Measurements from ENCODE around the gene CDH5.

DNA sequence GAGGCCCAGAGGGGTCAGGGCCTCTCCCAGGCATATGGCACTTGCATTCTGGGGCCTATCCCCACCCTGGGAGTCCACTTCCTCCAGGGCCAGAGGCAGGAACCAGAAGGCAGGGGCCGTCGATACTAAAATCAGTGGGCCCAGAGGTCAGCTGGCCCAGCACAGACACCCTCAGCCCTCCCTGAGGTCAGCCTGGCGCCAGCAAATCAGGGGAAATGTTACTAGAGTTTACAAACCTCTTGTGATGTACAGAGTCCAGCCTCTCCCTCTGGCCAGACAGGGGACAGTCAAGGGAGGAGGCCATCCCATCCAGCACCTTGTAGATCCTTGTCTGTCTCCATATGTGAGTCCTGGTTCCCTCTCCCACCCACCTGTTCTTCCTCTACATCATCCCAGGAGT, 10.8 kb downstream of the CDH5 start:
- TF ChIP-seq, protein P1, sequence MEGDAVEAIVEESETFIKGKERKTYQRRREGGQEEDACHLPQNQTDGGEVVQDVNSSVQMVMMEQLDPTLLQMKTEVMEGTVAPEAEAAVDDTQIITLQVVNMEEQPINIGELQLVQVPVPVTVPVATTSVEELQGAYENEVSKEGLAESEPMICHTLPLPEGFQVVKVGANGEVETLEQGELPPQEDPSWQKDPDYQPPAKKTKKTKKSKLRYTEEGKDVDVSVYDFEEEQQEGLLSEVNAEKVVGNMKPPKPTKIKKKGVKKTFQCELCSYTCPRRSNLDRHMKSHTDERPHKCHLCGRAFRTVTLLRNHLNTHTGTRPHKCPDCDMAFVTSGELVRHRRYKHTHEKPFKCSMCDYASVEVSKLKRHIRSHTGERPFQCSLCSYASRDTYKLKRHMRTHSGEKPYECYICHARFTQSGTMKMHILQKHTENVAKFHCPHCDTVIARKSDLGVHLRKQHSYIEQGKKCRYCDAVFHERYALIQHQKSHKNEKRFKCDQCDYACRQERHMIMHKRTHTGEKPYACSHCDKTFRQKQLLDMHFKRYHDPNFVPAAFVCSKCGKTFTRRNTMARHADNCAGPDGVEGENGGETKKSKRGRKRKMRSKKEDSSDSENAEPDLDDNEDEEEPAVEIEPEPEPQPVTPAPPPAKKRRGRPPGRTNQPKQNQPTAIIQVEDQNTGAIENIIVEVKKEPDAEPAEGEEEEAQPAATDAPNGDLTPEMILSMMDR (IDR thresholded peaks at IDR 0.05), result no peak
- TF ChIP-seq POLR2A (IDR thresholded peaks at IDR 0.05) (no peak), POLR2AphosphoS5 (IDR thresholded peaks at IDR 0.05) (no peak)

Data from transverse colon (tissue), 4 donors.